Fibroblast of peridontal ligament (primary cell): ENCODE data around the gene MORC2.

Experiments used
- DNase-seq: peaks from one replicate; pipeline ENCODE4 v3.0.0-alpha.2; 2010; ENCODE audit errors: extremely low read depth

MORC2 gene

DNA sequence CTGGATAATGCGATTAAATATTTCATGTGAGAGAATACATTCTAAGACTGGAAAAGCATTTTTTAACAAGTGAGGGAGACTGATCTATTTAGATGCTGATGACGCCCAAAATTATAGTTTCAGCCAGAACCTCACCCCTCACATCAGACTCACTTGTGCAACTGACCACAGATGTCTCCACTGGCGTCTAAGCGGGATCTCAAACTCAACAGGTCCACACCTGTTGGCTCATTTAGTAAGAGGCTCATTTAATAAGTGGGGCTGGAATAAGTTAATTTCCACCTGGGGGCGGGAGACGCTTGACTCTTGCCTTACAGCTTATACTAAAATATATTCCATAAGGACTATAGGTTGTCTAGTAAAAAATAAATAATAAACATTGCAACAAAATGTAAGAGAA lies 47.5 kb downstream of the MORC2 start:
- DNase-seq: peak; percentile 7

DNA sequence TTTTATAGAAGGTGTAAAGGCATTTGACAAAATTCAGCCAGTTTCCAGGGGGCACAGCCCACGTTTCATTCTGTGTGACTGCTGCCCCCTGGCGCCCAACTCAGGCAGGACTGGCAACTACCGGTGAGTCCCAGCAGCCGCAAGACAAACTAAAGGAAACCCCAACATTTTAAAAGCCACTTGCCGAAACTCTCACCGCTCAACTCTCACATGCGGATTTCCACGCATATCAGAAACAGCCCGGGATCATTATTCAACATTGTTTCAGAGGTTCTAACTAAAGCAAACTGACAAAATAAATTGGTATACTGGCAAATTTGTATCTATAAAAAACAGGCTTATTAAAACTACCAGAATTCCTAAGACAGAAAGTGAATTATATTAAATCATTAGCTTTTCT lies 48.2 kb downstream of the MORC2 start:
- DNase-seq: peak; percentile 67

DNA sequence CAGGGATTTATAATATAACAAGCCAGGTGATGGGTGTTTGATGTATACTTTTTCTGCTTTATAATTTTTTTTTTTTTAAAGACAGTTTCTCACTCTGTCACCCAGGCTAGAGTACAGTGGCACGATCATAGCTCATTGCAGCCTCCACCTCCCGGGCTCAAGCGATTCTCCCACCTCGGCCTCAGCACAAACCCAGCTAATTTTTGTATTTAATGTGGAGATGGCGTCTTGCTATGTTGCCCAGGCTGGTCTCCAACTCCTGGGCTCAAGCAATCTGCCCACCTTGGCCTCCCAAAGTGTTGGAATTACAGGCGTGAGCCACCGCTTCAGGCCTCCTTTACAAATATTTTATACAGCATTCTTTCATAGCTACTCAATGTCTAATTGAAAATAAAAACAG lies 48.6 kb downstream of the MORC2 start:
- no peak for DNase-seq

DNA sequence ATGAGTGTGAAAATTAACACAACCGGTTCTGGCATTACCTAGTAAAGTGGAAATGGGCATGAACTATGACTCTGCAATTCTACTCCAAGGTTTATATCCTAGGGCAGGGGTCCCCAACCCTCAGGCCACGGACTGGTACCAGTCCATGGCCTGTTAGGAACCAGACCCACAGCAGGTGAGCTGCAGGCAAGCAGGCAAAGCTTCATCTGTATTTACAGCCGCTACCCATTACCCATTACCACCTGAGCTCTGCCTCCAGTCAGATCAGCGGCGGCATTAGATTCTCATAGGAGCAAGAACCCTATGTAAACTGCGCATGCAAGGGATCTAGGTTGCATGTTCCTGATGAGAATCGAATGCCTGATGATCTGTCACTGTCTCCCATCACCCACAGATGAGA lies 49.8 kb downstream of the MORC2 start:
- no peak for DNase-seq

DNA sequence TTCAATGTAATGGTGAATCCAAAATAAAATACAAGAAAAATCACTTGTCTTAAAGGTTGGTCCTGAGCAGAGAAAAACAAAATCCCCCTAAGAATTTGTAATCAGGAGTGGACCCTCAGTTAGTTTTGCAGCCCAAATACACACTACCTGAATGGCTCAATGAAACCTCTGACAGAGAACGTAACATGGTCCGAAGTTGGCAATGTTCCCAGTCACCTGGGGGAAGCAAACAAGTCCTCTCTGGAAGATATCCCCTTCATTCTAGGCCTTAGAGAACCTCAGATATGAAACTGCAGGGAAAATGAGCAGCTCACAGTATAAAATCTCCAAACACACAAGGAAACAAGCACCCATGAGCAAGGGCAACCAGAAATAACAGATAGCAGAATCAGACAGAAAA lies 58.2 kb downstream of the MORC2 start:
- no peak for DNase-seq

DNA sequence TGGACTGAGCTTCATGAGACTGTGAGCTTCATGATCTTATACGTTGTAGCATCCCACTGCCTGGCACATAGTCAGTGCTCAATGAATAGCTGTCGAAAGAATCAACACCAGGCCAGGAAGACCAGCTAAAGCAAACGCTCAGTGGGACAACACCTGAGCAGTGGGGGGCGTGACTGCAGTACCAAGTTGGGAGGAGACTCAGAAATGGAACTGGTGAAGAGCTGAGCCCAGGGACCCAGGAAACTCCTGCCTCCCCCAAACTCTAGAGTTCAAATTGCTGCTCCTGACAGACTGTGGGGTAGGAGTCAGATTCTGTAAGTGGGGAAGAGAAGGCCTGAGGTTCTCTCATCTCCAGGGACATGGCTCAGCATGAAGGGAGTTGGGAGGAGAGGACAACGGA lies 59.3 kb downstream of the MORC2 start:
- no peak for DNase-seq

DNA sequence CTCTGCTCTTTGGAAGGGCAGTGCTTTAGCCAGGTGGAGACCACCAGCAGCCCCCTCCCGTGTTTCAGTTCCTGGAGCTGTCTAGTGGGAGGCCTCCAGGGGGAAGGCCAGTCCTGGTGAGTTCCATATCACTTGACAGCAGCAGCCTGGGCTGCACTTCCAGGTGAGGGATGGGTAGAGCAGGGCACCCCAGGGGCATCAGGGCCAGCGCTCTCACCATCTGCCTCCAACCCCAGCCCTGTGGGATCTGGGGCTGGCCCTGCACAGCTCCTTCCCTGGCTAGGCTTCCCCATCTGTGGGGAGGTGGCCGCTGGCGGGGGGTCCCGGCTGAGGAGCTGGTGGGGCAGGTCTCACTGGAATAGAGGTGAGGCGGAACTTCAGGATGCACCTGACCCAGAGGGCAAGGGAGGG lies 60.5 kb downstream of the MORC2 start:
- no peak for DNase-seq

DNA sequence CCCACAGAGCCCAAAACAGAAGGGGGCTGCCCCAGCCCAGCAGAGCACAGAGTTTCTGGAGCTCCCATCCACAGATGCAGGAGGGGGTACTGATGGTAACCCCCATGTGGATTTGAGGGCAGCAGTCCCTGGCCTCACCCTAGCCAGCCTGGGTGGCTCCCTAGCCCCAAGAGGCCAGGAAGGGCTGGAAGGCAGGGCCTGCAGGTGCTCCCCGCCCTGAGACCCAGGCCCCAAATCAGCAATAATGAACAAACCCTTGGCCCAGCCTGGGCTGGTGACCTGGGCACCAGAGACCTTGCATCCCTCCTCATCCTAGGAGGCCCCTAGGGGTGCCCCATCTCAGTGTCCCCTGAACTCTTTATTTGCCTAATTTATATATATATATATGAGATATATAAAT lies 61.6 kb downstream of the MORC2 start:
- DNase-seq: no peak

DNA sequence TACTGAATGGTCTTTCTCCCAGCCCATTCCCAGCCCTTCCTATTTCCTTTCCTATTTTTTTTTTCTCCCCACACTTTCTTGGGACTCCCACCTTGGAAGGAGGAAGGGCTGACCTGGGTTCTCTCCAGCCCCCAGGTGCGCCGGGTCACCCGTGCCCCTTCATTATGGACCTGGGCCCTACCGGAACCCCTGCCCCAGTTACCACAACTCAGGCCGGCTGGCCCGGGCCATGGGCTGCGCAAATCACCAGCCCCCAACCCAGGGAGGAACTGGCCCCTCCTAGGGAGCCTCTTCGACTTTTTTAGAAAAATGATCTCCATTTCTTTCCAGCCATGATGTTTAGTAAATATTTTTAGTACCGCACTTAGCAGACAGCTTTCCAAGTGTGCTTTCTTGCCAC lies 62.2 kb downstream of the MORC2 start:
- no peak for DNase-seq

DNA sequence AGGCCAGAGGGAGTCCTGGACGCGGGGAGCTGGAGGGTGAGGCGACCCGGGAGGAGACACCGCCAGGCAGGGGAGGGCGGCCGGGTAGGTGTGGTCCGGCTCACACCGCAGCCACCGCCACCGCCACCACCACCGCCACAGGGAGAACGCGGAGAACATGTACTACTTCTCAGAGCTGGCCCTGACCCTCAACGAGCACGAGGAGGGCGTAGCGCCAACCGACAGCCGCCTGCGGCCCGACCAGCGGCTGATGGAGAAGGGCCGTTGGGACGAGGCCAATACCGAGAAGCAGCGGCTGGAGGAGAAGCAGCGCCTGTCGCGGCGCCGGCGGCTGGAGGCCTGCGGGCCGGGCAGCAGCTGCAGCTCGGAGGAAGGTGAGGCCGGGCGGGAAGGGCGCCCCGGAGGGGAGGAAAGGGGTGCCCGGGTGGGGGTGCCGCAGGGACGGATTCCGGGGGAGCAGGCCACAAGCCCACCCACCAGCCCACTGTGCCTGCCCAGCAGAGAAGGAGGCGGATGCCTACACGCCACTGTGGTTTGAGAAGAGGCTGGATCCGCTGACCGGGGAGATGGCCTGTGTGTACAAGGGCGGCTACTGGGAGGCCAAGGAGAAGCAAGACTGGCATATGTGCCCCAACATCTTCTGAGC lies 62.8 kb downstream of the MORC2 start:
- DNase-seq: no peak

DNA sequence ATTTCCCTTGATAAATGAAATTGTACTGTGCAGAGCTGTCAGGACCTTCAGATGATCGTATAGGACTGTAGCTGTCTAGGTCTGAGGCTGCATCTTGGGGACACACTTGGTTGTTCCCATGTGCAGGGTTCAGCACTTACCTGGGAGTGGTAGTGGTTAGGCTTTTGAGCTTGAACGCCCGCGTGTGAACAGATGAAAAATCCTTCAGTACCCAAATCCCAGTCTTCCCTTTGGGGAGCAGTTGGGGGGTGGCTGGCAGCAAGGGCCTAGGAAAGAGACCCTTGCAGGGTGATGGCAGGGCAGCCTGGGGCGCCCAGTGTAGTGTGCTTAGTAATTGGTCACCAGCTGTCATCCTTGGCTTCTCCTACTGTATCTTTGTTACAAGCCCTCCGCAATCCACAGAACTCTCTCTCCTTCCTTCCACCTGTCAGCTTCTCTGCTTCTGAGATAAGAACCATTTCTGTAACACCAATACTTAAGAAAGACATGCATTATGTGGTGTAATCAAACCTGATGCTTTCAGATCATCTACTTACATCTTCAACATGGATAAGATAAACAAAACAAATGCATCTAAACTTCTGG lies 64.6 kb downstream of the MORC2 start:
- DNase-seq: no peak

DNA sequence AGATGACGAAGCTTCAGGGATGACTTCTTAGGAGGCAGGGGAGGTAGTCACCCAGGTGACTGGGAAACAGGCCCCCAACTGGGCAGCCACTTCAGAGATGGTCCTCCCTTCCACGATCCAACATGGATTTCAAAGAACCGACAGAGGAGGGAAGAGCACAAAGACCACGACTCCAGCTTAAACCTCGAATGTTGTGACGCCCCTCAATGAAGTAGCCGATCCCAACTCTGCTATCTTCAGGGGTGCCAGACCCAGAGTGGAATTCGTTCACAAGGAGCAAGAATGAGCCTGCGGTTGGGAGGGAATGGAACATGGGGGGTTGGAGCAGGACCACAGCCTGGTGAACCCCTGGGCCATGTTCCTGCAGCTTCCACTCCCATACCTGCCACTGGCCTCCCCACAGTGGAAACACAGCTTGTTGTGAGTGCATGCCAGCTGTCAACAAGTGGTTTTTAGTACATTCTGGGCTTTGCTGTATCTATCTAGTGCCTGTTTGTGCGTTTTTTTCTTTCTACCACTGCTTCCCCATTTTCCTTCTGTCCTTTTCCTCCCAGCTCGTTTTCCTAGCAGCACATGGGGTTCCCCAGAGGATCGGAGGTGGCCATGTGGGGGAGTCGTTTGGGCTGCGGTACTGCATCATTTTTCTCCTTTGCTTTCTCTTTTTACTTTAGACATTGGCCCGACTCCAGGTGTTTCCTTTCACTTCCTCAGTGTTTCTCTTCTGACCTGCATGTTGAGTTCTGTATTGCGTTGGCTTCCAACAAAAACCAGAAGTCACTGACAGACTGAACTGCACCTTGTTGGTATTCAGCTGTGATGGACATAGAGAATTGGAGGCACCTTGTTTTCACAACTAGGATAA lies 65.8 kb downstream of the MORC2 start:
- DNase-seq: no peak

DNA sequence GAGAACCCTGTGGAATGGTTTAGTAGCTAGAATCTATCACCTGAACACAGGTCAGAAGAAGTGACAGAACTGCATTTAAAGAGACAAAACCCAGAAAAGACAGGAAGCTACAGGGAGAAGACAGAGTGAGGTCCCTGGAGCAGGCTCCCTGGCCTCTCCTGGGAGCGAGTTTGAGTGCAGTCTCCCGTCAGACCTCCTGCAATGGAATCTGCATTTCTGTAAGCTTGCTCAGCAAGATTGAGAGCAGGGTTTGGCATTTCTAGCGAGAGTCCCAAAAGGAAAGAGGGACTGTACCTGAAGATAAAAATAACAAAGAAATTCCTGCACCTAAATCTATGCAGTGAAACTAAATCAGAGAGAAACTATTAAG lies 74.2 kb downstream of the MORC2 start:
- DNase-seq: no peak

DNA sequence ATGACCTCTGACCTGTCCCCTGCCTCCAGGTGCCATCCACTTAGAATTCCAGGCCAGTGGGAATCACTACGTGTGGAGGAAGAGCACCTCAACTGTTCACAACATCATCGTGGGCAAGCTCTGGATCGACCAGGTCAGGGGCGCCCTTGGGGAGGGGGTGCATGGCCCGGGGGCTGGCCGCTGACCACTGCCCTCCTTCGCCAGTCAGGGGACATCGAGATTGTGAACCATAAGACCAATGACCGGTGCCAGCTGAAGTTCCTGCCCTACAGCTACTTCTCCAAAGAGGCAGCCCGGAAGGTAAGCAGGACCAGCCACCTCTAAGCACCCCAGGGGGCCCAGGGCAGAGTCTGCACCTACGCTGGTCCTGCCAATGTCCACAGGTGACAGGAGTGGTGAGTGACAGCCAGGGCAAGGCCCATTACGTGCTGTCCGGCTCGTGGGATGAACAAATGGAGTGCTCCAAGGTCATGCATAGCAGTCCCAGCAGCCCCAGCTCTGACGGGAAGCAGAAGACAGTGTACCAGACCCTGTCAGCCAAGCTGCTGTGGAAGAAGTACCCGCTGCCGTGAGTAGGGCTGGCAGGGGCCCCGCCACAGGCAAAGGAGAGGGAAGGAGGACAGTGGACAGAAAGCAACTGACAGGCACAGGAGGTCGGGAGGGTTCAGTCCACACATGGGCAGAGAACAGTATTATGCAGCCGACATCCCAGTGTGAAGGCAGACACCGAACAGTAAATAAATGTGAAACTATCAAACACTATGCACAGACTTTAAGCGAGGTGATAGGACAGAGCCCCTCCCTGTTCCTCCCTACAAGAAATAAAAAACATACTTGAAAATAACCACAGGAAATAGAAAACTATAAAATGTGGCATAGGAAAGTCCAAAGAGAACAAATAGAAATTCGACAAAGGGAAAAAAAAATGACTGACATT lies 74.9 kb downstream of the MORC2 start:
- DNase-seq: no peak

DNA sequence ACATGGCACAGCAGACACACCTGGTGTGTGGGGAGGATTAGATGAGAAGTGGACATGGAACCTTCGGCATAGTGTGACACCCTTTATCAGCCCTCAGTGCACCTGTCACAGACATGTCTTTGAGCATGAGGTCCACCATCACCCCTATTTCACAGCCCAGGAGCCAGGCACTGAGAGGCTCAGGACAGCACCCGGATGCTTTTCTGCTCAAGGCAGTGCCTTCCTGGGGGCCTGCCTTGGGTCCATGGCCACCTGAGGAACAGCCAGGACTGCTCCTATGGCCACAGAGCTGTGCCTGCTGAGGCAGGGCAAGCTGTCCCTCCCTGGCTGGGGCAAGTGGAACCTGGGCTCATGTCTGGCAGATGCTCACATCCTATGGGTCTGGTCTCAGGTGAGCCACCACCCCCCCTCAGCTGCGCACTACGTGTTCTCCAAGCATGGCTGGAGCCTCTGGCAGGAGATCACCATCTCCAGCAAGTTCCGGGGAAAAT lies 75.8 kb downstream of the MORC2 start:
- no peak for DNase-seq

DNA sequence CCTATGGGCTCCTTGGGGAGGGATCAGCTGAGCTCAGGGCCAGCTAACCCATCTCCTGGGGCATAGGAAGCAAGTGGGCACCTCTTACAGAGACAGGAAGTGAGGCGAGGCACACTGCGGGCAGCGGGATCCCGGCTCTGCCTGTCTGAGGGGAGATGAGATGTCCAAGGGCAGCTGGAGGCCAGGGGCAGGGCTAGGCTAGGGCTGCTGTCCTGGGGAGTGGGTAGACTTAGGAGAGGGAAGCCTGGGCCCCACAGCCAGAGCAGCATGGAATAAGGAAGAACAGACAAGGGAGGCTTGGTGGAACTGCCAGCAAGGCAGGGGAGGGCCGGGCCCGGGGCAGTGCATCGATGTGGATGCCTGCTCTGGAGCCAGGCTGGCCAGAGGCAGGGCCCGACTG lies 76.3 kb downstream of the MORC2 start:
- no peak for DNase-seq

DNA sequence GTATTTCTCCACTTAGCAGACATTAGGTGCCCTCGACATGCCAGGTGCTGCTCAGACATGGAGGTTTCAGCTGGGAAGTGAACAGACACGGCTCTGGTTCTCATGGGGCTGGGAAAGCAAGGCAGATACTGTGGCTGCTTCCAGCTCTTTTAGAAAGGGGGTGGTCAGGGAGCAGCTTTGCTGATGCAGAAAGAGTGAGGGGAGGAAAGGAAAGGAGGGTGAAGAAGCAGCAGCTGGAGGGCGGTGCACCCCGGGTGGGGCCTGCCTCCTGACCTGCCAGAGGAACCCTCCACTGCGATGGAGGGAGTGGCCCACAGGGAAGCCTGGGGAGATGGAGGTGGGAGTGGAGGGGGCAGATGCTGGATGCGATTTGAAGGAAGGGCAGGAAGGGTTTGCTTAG lies 76.8 kb downstream of the MORC2 start:
- DNase-seq: no peak

DNA sequence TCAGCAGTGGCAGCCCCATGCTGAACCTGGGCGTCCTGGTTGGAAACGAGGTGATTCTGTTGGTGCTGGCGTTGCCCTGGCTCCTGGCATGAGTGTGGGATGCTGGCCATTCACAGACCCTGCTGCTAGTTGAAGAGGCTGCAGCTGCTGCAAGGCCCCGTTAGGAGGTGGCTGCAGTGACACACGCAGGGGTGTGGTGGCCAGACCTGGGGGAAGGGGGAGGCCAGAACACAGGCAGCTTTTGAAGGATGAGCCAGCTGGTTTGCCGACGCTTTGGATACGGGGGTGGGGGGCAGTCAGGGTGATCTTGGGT lies 77.2 kb downstream of the MORC2 start:
- no peak for DNase-seq

DNA sequence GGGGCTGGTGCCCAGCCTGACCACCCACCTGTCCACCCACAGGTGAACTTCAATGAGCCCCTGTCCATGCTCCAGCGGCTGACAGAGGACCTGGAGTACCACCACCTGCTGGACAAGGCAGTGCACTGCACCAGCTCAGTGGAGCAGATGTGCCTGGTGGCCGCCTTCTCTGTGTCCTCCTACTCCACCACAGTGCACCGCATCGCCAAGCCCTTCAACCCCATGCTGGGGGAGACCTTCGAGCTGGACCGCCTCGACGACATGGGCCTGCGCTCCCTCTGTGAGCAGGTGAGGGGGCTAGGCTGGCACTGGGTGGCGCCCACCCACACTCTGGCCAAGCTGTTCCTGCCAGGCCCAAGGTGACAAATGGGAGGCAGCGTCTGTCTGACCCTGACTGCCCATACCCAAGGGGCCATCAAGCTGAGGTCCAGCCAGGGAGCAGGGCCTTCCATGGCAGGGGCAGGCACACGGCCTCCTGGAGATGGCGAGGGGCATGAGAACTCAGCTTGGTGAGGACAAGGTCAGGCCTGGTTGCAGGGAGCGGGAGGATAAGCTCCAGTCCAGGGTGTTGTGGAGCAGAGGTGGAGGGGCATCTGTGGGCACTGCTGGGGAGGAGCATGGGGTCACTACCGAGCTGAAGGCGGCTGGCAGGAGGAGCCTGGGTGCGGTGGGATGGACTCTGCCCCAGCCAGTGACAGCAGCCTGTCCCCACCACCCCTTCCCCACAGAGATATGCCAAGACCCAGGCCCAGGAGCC lies 77.7 kb downstream of the MORC2 start:
- DNase-seq: peak; percentile 20

DNA sequence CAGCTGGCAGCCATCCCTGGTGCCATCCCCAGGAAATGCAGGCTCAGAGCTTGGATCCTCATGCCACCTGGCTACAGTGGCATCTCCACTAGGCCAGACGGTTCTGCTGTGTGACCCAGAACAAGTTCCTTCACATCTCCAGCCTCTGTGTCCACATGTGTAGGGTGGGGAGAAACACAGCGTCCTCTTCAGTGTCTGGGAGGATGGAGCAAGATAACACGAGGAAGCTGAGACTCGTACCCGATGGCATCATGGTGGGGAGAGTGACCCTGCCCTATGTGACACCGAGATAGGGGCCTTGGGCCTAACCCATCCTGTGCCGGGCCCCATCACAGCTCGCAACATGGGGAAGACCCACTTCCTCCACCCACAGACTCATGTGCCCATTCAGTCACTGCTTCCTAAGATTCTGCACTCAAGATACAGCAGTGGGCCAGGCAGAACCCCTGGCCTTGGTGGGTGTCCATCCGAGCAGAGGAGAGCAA lies 78.5 kb downstream of the MORC2 start:
- no peak for DNase-seq
